Measurements from ENCODE around the gene ZNF438.
A peak's percentile ranks its signal among the peaks of the same experiment; 100 is the strongest.
"Not testable (repeated sequence)": the region's sequence is repeated elsewhere in the genome, so short reads cannot be mapped to it uniquely, and the experiment has no call there.

ZNF438 gene

GRCh38 chr10:30820261-30820991, 211.2 kb downstream of the ZNF438 start:
- peak; percentile 68 for DNase-seq

- DNase-seq, result peak; percentile 54
Observed at GRCh38 chr10:30819341-30820181, 212.1 kb downstream of the ZNF438 start.

- DNase-seq, result peak; percentile 42
Observed at GRCh38 chr10:30818854-30819253, 212.8 kb downstream of the ZNF438 start.

GRCh38 chr10:30818010-30818660, 213.5 kb downstream of the ZNF438 start:
- no peak for DNase-seq

GRCh38 chr10:30817541-30817940, 214.1 kb downstream of the ZNF438 start:
- DNase-seq, result no peak

GRCh38 chr10:30816820-30817171, 214.9 kb downstream of the ZNF438 start:
- DNase-seq, result no peak

- DNase-seq, result peak; percentile 86
Observed at GRCh38 chr10:30816159-30816819, 215.4 kb downstream of the ZNF438 start.

GRCh38 chr10:30813872-30814481, 217.7 kb downstream of the ZNF438 start:
- peak; percentile 42 for DNase-seq

- DNase-seq, result peak; percentile 58
Observed at GRCh38 chr10:30812018-30812851, 219.4 kb downstream of the ZNF438 start.

GRCh38 chr10:30811276-30812017, 220.2 kb downstream of the ZNF438 start:
- peak; percentile 23 for DNase-seq

- no peak for DNase-seq
Observed at GRCh38 chr10:30810416-30810815, 221.2 kb downstream of the ZNF438 start.

GRCh38 chr10:30806850-30807249, 224.8 kb downstream of the ZNF438 start:
- no peak for DNase-seq

- DNase-seq, result no peak
Observed at GRCh38 chr10:30805061-30805460, 226.6 kb downstream of the ZNF438 start.

GRCh38 chr10:30804478-30805055, 227.1 kb downstream of the ZNF438 start:
- DNase-seq, result peak; percentile 51

GRCh38 chr10:30803892-30804322, 227.8 kb downstream of the ZNF438 start:
- no peak for DNase-seq

GRCh38 chr10:30803058-30803457, 228.6 kb downstream of the ZNF438 start:
- DNase-seq, result no peak

GRCh38 chr10:30800368-30800767, 231.3 kb downstream of the ZNF438 start:
- DNase-seq, result no peak

- no peak for DNase-seq
Observed at GRCh38 chr10:30798646-30799185, 232.9 kb downstream of the ZNF438 start.

- DNase-seq, result not testable (repeated sequence)
Observed at GRCh38 chr10:30795024-30795423, 236.6 kb downstream of the ZNF438 start.
